ENCODE measurements around the gene ARSG. TPM values are rescaled to one million over a fixed set of nuclear protein-coding genes. Genes with fewer than 3 reads are reported as not detected.
A peak's percentile ranks its signal among the peaks of the same experiment; 100 is the strongest.

ARSG gene
- total RNA-seq, 2 donors from 2014 or later, result 0.24 to 0.79 TPM

GRCh38 chr17:68378268-68379176 lies 87.2 kb downstream of the ARSG start:
- no peaks in the 10 kb centered on the region for H3K4me1 ChIP-seq
- peak overlapping the region; percentile 53 for H3K27ac ChIP-seq
- intact Hi-C loops (cut with DNase I), result no loop called here
- peak; percentile 61 for DNase-seq
- H3K9me3 ChIP-seq, result no peaks in the 10 kb centered on the region
- H3K4me3 ChIP-seq, result no peak overlapping the region
- H3K27me3 ChIP-seq, result no peaks in the 10 kb centered on the region
- TF ChIP-seq CTCF (IDR thresholded peaks at IDR 0.05), result no peak
- no peaks in the 10 kb centered on the region for H3K36me3 ChIP-seq
- peak overlapping the region in 1 of 2 donors; percentile 21 for H3K9ac ChIP-seq (ENCODE audit: low read depth in 2 of 2, low read length in 2 of 2)

DNA sequence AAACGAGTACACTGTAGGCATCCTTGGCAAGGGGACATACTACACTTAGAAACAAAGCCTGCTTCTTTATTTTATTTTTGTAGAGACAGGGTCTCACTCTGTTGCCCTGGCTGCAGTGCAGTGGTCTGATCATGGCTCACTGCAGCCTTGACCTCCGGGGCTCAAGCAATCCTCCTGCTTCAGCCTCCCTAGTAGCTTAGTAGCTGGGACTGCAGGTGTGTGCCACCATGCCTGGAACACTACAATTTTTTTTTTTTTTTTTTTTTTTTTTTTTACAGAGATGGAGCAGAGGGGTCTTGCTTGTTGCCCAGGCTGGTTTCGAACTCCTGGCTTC lies 87.8 kb downstream of the ARSG start:
- Histone ChIP-seq H3K27me3 (no peaks in the 10 kb centered on the region), H3K4me3 (no peak overlapping the region), H3K9me3 (no peaks in the 10 kb centered on the region), H3K9ac (ENCODE audit: low read depth in 2 of 2, low read length in 2 of 2) (no peak overlapping the region), H3K36me3 (no peaks in the 10 kb centered on the region), H3K27ac (peak overlapping the region; percentile 53), H3K4me1 (no peaks in the 10 kb centered on the region)
- no peak for TF ChIP-seq CTCF (IDR thresholded peaks at IDR 0.05)
- intact Hi-C loops (cut with DNase I), result no loop called here
- DNase-seq, result no peak

GRCh38 chr17:68379692-68380677 lies 88.7 kb downstream of the ARSG start:
- intact Hi-C loops (cut with DNase I), result no loop called here
- Histone ChIP-seq H3K4me1 (no peaks in the 10 kb centered on the region), H3K9me3 (no peaks in the 10 kb centered on the region), H3K36me3 (no peaks in the 10 kb centered on the region), H3K9ac (ENCODE audit: low read depth in 2 of 2, low read length in 2 of 2) (no peak overlapping the region), H3K27ac (no peak overlapping the region), H3K27me3 (no peaks in the 10 kb centered on the region), H3K4me3 (no peak overlapping the region)
- no peak for TF ChIP-seq CTCF (IDR thresholded peaks at IDR 0.05)
- no peak for DNase-seq

DNA sequence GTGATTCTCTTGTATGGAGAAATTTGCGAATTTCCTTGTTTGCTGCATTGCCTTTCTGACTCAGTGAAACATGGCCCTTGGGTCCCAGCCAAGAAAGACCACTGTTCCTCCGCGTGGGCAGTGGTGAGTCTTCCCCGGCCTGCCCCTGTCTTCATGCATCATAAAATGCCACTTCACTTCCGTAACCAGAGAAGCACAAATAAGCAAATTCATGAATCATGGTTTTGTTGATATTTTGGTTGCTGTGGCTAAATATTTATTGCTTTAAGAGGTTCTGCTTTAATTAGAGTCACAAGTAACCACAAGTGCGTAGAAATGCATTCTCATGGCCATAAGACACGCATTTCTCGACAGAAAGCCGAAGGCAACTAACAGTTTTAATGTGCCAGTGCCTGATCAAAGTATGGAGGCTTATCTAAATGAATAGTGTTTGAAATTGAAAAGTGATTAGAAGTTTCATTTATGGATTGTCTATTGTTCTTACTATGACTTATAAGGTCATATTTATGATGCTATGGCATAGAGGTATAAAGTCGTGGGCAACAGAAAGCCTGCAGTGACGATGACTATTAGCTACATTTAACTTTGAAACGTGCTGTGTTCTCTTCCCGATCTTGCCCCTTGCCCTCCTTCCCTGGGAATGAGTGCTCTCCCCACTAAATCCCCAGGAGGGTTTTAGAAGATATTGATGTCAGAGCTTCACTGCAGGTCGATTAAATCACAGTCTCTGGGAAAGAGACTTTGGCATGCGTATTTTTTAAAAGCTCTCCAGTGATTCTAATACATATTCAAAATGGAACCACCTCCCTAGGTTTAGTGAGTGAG lies 90.0 kb downstream of the ARSG start:
- no peak for TF ChIP-seq CTCF (IDR thresholded peaks at IDR 0.05)
- Histone ChIP-seq H3K27ac (no peak overlapping the region), H3K9me3 (no peaks in the 10 kb centered on the region), H3K9ac (ENCODE audit: low read depth in 2 of 2, low read length in 2 of 2) (no peak overlapping the region), H3K27me3 (no peaks in the 10 kb centered on the region), H3K4me1 (no peaks in the 10 kb centered on the region), H3K4me3 (no peak overlapping the region), H3K36me3 (no peaks in the 10 kb centered on the region)
- intact Hi-C loops (cut with DNase I), result no loop called here
- DNase-seq, result no peak

DNA sequence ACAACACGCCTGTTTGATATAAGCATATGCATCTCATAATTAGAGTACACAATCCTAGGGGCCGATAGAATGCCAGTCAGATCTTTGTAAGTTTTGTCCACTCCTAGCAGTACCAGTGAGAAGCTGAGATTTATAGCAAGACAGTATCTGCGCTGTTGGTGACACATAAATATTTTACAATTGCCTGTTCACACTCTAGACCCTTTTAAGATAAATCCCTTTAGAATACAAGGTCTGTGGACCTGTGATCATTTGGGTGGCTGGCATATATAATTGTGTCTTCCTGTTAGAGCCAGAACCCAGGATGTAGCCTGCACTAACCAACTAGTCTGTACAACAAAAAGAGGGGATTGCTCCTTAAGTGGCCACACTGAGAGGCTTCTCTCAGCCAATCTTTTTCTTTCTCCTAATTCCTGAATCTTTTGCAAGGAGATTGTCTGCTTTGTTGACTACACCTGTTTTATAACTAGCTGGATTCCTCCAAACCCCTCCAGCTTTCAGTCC lies 91.3 kb downstream of the ARSG start:
- H3K9me3 ChIP-seq, result no peaks in the 10 kb centered on the region
- H3K27ac ChIP-seq, result no peak overlapping the region
- no peak for DNase-seq
- intact Hi-C loops (cut with DNase I), result no loop called here
- H3K36me3 ChIP-seq, result no peaks in the 10 kb centered on the region
- no peaks in the 10 kb centered on the region for H3K27me3 ChIP-seq
- H3K9ac ChIP-seq (ENCODE audit: low read depth in 2 of 2, low read length in 2 of 2), result no peak overlapping the region
- no peaks in the 10 kb centered on the region for H3K4me1 ChIP-seq
- no peak for TF ChIP-seq CTCF (IDR thresholded peaks at IDR 0.05)
- no peak overlapping the region for H3K4me3 ChIP-seq

Measured in colonic mucosa (tissue), 4 donors.